ENCODE results near the gene DARS1. TPM values are rescaled to one million over a fixed set of nuclear protein-coding genes. Genes with fewer than 3 reads are reported as not detected.

DARS1 gene
- total and polyA plus RNA-seq, 2 of the 13 experiments (the other 11 are each of a cell fraction or from before 2014, with no cell fraction given) = 149 to 230 TPM

- CTCF ChIA-PET (ENCODE audit: low intra/inter-chr PET ratio, low total read pairs) = no interaction called here
Observed at GRCh38 chr2:135948141-135948540, 37.3 kb downstream of the DARS1 start.

GRCh38 chr2:135947483-135947882, 37.9 kb downstream of the DARS1 start:
- in situ Hi-C loops (cut with HindIII; ENCODE audit: extremely low pct_ligation_motif_present, low pct_unique_long_range_greater_than_20kb) (no loop called here), intact Hi-C loops (cut with micrococcal nuclease; ENCODE audit: unreplicated experiment) (no loop called here)
- Histone ChIP-seq H3K4me2 (ENCODE audit: low read depth, low read length) (no peak overlapping the region), H3K9me3 (ENCODE audit: low read length) (no peaks in the 10 kb centered on the region), H3K9ac (ENCODE audit: insufficient read depth, low read depth, low read length) (no peak overlapping the region), H3K4me3 (replicated peaks in 1 of 3; ENCODE audit: insufficient read depth in 1 of 3, low read depth in 2 of 3, low read length in 3 of 3) (no peak overlapping the region), H3K36me3 (replicated peaks in 1 of 2; ENCODE audit: control insufficient read depth in 1 of 2, insufficient read depth in 2 of 2, low read length in 2 of 2) (peaks cover 8 to 49% of the 10 kb centered on the region in 2 experiments; a peak in 4 of 5 replicates), H3K4me1 (ENCODE audit: insufficient read depth, low read length) (no peaks in the 10 kb centered on the region; the same call in 1 of the 2 replicates), H3K27me3 (ENCODE audit: control insufficient read depth in 1 of 2, insufficient read depth in 2 of 2, low read length in 2 of 2) (no peaks in the 10 kb centered on the region), H4K20me1 (ENCODE audit: insufficient read depth, low read length) (peaks cover 19% of the 10 kb centered on the region; the same call in 1 of the 2 replicates), H3K79me2 (ENCODE audit: insufficient read depth, low read length) (peaks cover 55% of the 10 kb centered on the region), H2AFZ (ENCODE audit: low read length) (no peak overlapping the region), H3K27ac (ENCODE audit: extremely low read length, insufficient read depth, low read length) (no peak overlapping the region)
- POLR2A ChIA-PET = no interaction called here
- FAIRE-seq = no peak
- CTCF ChIA-PET (ENCODE audit: low intra/inter-chr PET ratio, low total read pairs) = no interaction called here
- ATAC-seq = no peak
- 97% methylated on average over 2 of the region's 2 CpGs for whole genome bisulfite sequencing (ENCODE audit: low lambda C conversion rate)
- no peak for DNase-seq (ENCODE audit: low spot score)
- BruUV-seq (replicated peaks) = no TSS peak
- TF ChIP-seq CBX2 (IDR thresholded peaks at IDR 0.05; ENCODE audit: low read depth, low read length) = no peak
- TF ChIP-seq CBX2 (CRISPR knock-in tag; IDR thresholded peaks at IDR 0.05; ENCODE audit: low read depth) = no peak
- no peak for TF ChIP-seq RAD51 (IDR thresholded peaks at IDR 0.05; ENCODE audit: borderline replicate concordance)
- no peak for TF ChIP-seq JUND (CRISPR knock-in tag; IDR thresholded peaks at IDR 0.05)
- no peak for TF ChIP-seq ZNF317 (CRISPR knock-in tag; IDR thresholded peaks at IDR 0.05)
- TF ChIP-seq ZBTB34 (CRISPR knock-in tag; IDR thresholded peaks at IDR 0.05) = no peak
- no peak for TF ChIP-seq ZNF670 (CRISPR knock-in tag; IDR thresholded peaks at IDR 0.05; ENCODE audit: borderline replicate concordance)
- TF ChIP-seq ZNF503 (CRISPR knock-in tag; IDR thresholded peaks at IDR 0.05) = no peak

More at GRCh38 chr2:135948141-135948540, 37.3 kb downstream of the DARS1 start:
- Histone ChIP-seq H3K79me2 (ENCODE audit: insufficient read depth, low read length) (peaks cover 55% of the 10 kb centered on the region), H3K4me3 (replicated peaks in 1 of 3; ENCODE audit: insufficient read depth in 1 of 3, low read depth in 2 of 3, low read length in 3 of 3) (no peak overlapping the region), H3K4me2 (ENCODE audit: low read depth, low read length) (no peak overlapping the region), H4K20me1 (ENCODE audit: insufficient read depth, low read length) (peaks cover 15% of the 10 kb centered on the region), H3K27me3 (ENCODE audit: control insufficient read depth in 1 of 2, insufficient read depth in 2 of 2, low read length in 2 of 2) (no peaks in the 10 kb centered on the region), H3K4me1 (ENCODE audit: insufficient read depth, low read length) (no peaks in the 10 kb centered on the region; the same call in 1 of the 2 replicates), H2AFZ (ENCODE audit: low read length) (no peak overlapping the region), H3K9ac (ENCODE audit: insufficient read depth, low read depth, low read length) (no peak overlapping the region), H3K9me3 (ENCODE audit: low read length) (no peaks in the 10 kb centered on the region), H3K36me3 (replicated peaks in 1 of 2; ENCODE audit: control insufficient read depth in 1 of 2, insufficient read depth in 2 of 2, low read length in 2 of 2) (peaks cover 7 to 50% of the 10 kb centered on the region in 2 experiments; a peak in 4 of 5 replicates), H3K27ac (ENCODE audit: extremely low read length, insufficient read depth, low read length) (no peak overlapping the region)
- POLR2A ChIA-PET = no interaction called here
- BruUV-seq (replicated peaks) = no TSS peak
- DNase-seq (ENCODE audit: low spot score) = no peak
- ATAC-seq = no peak; the same call in 2 of the 3 replicates
- no peak for FAIRE-seq
- TF ChIP-seq ZNF180 (CRISPR knock-in tag; IDR thresholded peaks at IDR 0.05; ENCODE audit: borderline replicate concordance, low read depth) (no peak), HNRNPUL1 (IDR thresholded peaks at IDR 0.05; ENCODE audit: low read depth, low read length) (no peak), ZNF572 (CRISPR knock-in tag; IDR thresholded peaks at IDR 0.05) (no peak), NONO (IDR thresholded peaks at IDR 0.05) (no peak), NONO (CRISPR knock-in tag; conservative IDR thresholded peaks at IDR 0.05) (no peak), ZNF605 (CRISPR knock-in tag; IDR thresholded peaks at IDR 0.05) (no peak)
- WGBS (ENCODE audit: low lambda C conversion rate) = 97% methylated on average over 1 of the region's 1 CpG
- intact Hi-C loops (cut with micrococcal nuclease; ENCODE audit: unreplicated experiment) = no loop called here
- in situ Hi-C loops (cut with HindIII; ENCODE audit: extremely low pct_ligation_motif_present, low pct_unique_long_range_greater_than_20kb) = no loop called here
